BLaER1 treated with 17β-estradiol and CSF1 and Interleukin-3, amounts not matched to agents 10 nM and 100 nM (cell line): ENCODE results near the gene SGPL1.

Experiments
- H3K27ac ChIP-seq, 11 experiments: shearing (Covaris generic); formaldehyde crosslinking; 2 replicates each; pipeline ENCODE4 v1.8.1; 2022
- H3K27me3 ChIP-seq, 11 experiments: shearing (Covaris generic); formaldehyde crosslinking; 2 replicates each; pipeline ENCODE4 v1.8.1; 2022
- H3K36me3 ChIP-seq, 11 experiments: shearing (Covaris generic); formaldehyde crosslinking; 2 replicates each; pipeline ENCODE4 v1.8.1; 2022
- H3K4me1 ChIP-seq, 10 experiments: shearing (Covaris generic); formaldehyde crosslinking; 2 replicates each; pipeline ENCODE4 v1.8.1; 2022
- H3K4me2 ChIP-seq, 11 experiments: shearing (Covaris generic); formaldehyde crosslinking; 2 replicates each; pipeline ENCODE4 v1.8.1; 2022
- H3K4me3 ChIP-seq, 10 experiments: shearing (Covaris generic); formaldehyde crosslinking; 2 replicates each; pipeline ENCODE4 v1.8.1; 2022
- H3K9ac ChIP-seq, 11 experiments: shearing (Covaris generic); formaldehyde crosslinking; 2 replicates each; pipeline ENCODE4 v1.8.1; 2022
- H3K9me3 ChIP-seq, 11 experiments: shearing (Covaris generic); formaldehyde crosslinking; replicated peaks in 1 of 11; 2 replicates each; pipeline ENCODE4 v1.8.1; 2022
- H4K20me1 ChIP-seq, 11 experiments: shearing (Covaris generic); formaldehyde crosslinking; 2 replicates each; pipeline ENCODE4 v1.8.1; 2022
- Cebpa-rat ChIP-seq, 11 experiments: shearing (Covaris generic); IDR thresholded peaks; 2 replicates each; pipeline ENCODE4 v1.8.1; 2022

Gene SGPL1

GRCh38 chr10:70903262-70903921, 87.6 kb downstream of the SGPL1 start:
- Histone ChIP-seq H3K4me3 (no peak overlapping the region), H4K20me1 (peaks cover 0 to 7% (median 0%) of the 10 kb centered on the region in 11 experiments; a peak in 1 of 22 replicates), H3K27me3 (no peaks in the 10 kb centered on the region), H3K36me3 (no peaks in the 10 kb centered on the region), H3K9ac (no peak overlapping the region), H3K27ac (no peak overlapping the region), H3K4me1 (peaks cover 13 to 31% (median 27%) of the 10 kb centered on the region in 10 experiments; a peak in 19 of 20 replicates), H3K4me2 (peak overlapping the region in 7 of 11 experiments; percentile 2 to 32 (median 17); a peak in 5 of 22 replicates), H3K9me3 (no peaks in the 10 kb centered on the region)
- no peak for TF ChIP-seq Cebpa-rat (IDR thresholded peaks at IDR 0.05)

GRCh38 chr10:70905071-70906021, 89.6 kb downstream of the SGPL1 start:
- H3K4me2 ChIP-seq, result no peak overlapping the region
- H3K4me1 ChIP-seq, result peaks cover 13 to 36% (median 29%) of the 10 kb centered on the region in 10 experiments; a peak in 19 of 20 replicates
- no peak for TF ChIP-seq Cebpa-rat (IDR thresholded peaks at IDR 0.05)
- peaks cover 0 to 7% (median 0%) of the 10 kb centered on the region in 11 experiments; a peak in 1 of 22 replicates for H4K20me1 ChIP-seq
- no peak overlapping the region for H3K4me3 ChIP-seq
- H3K9me3 ChIP-seq, result no peaks in the 10 kb centered on the region
- H3K9ac ChIP-seq, result no peak overlapping the region; a peak in 1 of 22 replicates
- no peaks in the 10 kb centered on the region for H3K27me3 ChIP-seq
- H3K27ac ChIP-seq, result no peak overlapping the region
- H3K36me3 ChIP-seq, result no peaks in the 10 kb centered on the region

- Histone ChIP-seq H3K4me1 (peaks cover 13 to 36% (median 29%) of the 10 kb centered on the region in 10 experiments; a peak in 19 of 20 replicates), H3K9me3 (no peaks in the 10 kb centered on the region), H3K4me2 (0 out of 22 replicates have a peak overlapping the region, but pooled peaks of 1 of the 11 experiments have one; percentile 80), H3K9ac (no peak overlapping the region), H3K36me3 (no peaks in the 10 kb centered on the region), H3K27me3 (no peaks in the 10 kb centered on the region), H3K4me3 (no peak overlapping the region), H3K27ac (no peak overlapping the region), H4K20me1 (peaks cover 0 to 7% (median 0%) of the 10 kb centered on the region in 11 experiments; a peak in 1 of 22 replicates)
- no peak for TF ChIP-seq Cebpa-rat (IDR thresholded peaks at IDR 0.05)
Measured at GRCh38 chr10:70906031-70906783, 90.5 kb downstream of the SGPL1 start.

- Histone ChIP-seq H3K4me1 (peaks cover 13 to 36% (median 29%) of the 10 kb centered on the region in 10 experiments; a peak in 19 of 20 replicates), H4K20me1 (peaks cover 0 to 7% (median 0%) of the 10 kb centered on the region in 11 experiments; a peak in 1 of 22 replicates), H3K36me3 (no peaks in the 10 kb centered on the region), H3K27ac (peak overlapping the region in 1 of 11 experiments; percentile 44; a peak in 2 of 22 replicates), H3K9ac (peak overlapping the region in 8 of 11 experiments; percentile 27 to 69 (median 48); a peak in 13 of 22 replicates), H3K9me3 (peaks cover 0 to 5% (median 0%) of the 10 kb centered on the region in 11 experiments; a peak in 4 of 22 replicates), H3K4me3 (peak overlapping the region in 1 of 10 experiments; percentile 35; a peak in 2 of 20 replicates), H3K4me2 (peak overlapping the region; percentile 26 to 89 (median 73); a peak in 21 of 22 replicates), H3K27me3 (no peaks in the 10 kb centered on the region)
- no peak for TF ChIP-seq Cebpa-rat (IDR thresholded peaks at IDR 0.05)
Measured at GRCh38 chr10:70906953-70907636, 91.3 kb downstream of the SGPL1 start.

- peak overlapping the region; percentile 26 to 89 (median 73); a peak in 21 of 22 replicates for H3K4me2 ChIP-seq
- no peaks in the 10 kb centered on the region for H3K27me3 ChIP-seq
- no peaks in the 10 kb centered on the region for H3K36me3 ChIP-seq
- H3K4me3 ChIP-seq, result peak overlapping the region in 1 of 10 experiments; percentile 35; a peak in 2 of 20 replicates
- peaks cover 0 to 8% (median 0%) of the 10 kb centered on the region in 11 experiments; a peak in 4 of 22 replicates for H3K9me3 ChIP-seq
- peaks cover 17 to 36% (median 28%) of the 10 kb centered on the region in 10 experiments for H3K4me1 ChIP-seq
- peak overlapping the region in 1 of 11 experiments; percentile 44; a peak in 2 of 22 replicates for H3K27ac ChIP-seq
- H4K20me1 ChIP-seq, result peaks cover 0 to 7% (median 0%) of the 10 kb centered on the region in 11 experiments; a peak in 1 of 22 replicates
- peak overlapping the region in 10 of 11 experiments; percentile 3 to 69 (median 43); a peak in 15 of 22 replicates for H3K9ac ChIP-seq
- TF ChIP-seq Cebpa-rat (IDR thresholded peaks at IDR 0.05), result no peak
Measured at GRCh38 chr10:70907637-70908405, 92.1 kb downstream of the SGPL1 start.

GRCh38 chr10:70908406-70909296, 92.9 kb downstream of the SGPL1 start:
- Histone ChIP-seq H3K4me1 (peaks cover 22 to 38% (median 27%) of the 10 kb centered on the region in 10 experiments), H3K4me3 (no peak overlapping the region), H3K9ac (peak overlapping the region in 3 of 11 experiments; percentile 27 to 69 (median 58); a peak in 4 of 22 replicates), H3K27ac (no peak overlapping the region), H4K20me1 (peaks cover 0 to 9% (median 0%) of the 10 kb centered on the region in 11 experiments; a peak in 1 of 22 replicates), H3K9me3 (peaks cover 0 to 8% (median 0%) of the 10 kb centered on the region in 11 experiments; a peak in 4 of 22 replicates), H3K36me3 (no peaks in the 10 kb centered on the region), H3K27me3 (no peaks in the 10 kb centered on the region), H3K4me2 (peak overlapping the region in 10 of 11 experiments; percentile 26 to 89 (median 76); a peak in 17 of 22 replicates)
- no peak for TF ChIP-seq Cebpa-rat (IDR thresholded peaks at IDR 0.05)
